Astrocyte (in vitro differentiated cells and primary cell): ENCODE data around the gene HOMER3.

Source experiments
- EZH2 ChIP-seq: IDR thresholded peaks from 2 replicates; pipeline ENCODE4 v1.6.1; 2012; ENCODE audit warnings: mild to moderate bottlenecking, low read length, inconsistent platforms; ENCODE audit not compliant: insufficient read depth
- TF ChIP-seq, protein P1 (sequence below): IDR thresholded peaks from 2 replicates; pipeline ENCODE4 v1.5.1; 2011; ENCODE audit warnings: low read depth, mild to moderate bottlenecking, inconsistent platforms, low read length, moderate library complexity; ENCODE audit not compliant: insufficient read depth

DNA sequence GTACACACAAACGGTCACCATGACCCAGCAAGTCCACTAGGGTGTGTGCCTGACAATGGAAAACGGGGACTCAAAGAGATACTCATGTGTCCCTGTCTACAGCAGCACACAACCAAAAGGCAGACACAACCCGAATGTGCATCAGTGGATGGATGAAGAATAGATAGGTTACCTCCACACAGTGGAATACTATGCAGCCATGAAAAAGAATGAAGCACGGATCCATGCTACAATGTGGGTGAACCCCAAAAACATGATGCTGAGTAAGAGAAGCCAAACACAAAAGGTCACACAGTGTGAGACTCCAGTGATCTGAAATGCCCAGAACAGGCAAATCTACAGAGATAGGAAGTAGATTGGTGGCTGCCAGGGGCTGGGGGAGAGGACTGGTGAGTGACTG is 54.0 kb downstream of the HOMER3 start:
- TF ChIP-seq, protein P1, sequence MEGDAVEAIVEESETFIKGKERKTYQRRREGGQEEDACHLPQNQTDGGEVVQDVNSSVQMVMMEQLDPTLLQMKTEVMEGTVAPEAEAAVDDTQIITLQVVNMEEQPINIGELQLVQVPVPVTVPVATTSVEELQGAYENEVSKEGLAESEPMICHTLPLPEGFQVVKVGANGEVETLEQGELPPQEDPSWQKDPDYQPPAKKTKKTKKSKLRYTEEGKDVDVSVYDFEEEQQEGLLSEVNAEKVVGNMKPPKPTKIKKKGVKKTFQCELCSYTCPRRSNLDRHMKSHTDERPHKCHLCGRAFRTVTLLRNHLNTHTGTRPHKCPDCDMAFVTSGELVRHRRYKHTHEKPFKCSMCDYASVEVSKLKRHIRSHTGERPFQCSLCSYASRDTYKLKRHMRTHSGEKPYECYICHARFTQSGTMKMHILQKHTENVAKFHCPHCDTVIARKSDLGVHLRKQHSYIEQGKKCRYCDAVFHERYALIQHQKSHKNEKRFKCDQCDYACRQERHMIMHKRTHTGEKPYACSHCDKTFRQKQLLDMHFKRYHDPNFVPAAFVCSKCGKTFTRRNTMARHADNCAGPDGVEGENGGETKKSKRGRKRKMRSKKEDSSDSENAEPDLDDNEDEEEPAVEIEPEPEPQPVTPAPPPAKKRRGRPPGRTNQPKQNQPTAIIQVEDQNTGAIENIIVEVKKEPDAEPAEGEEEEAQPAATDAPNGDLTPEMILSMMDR: no peak
- no peak for TF ChIP-seq EZH2
